ENCODE measurements around the gene GKAP1. TPM values are rescaled to one million over a fixed set of nuclear protein-coding genes. Genes with fewer than 3 reads are reported as not detected.

GKAP1 gene
- total and polyA plus RNA-seq, 9 donors = 11.9 to 23.6 (median 13.8) TPM

GRCh38 chr9:83698976-83699585 is 118.5 kb downstream of the GKAP1 start:
- no peaks in the 10 kb centered on the region for H3K27me3 ChIP-seq
- H3K9me3 ChIP-seq = no peaks in the 10 kb centered on the region
- intact Hi-C loops (cut with DNase I) = no loop called here
- H3K27ac ChIP-seq = no peak overlapping the region
- DNase-seq = no peak
- H3K36me3 ChIP-seq = no peaks in the 10 kb centered on the region
- no peak overlapping the region for H3K4me3 ChIP-seq
- H3K4me1 ChIP-seq (ENCODE audit: insufficient read depth) = peaks cover 8% of the 10 kb centered on the region
- TF ChIP-seq EP300 (IDR thresholded peaks at IDR 0.05) = no peak
- no peak for TF ChIP-seq CTCF (IDR thresholded peaks at IDR 0.05)
- no peak for TF ChIP-seq POLR2A (IDR thresholded peaks at IDR 0.05)
- 68 to 77% (median 76%) methylated on average over 4 of the region's 4 CpGs for WGBS, 3 donors

DNA sequence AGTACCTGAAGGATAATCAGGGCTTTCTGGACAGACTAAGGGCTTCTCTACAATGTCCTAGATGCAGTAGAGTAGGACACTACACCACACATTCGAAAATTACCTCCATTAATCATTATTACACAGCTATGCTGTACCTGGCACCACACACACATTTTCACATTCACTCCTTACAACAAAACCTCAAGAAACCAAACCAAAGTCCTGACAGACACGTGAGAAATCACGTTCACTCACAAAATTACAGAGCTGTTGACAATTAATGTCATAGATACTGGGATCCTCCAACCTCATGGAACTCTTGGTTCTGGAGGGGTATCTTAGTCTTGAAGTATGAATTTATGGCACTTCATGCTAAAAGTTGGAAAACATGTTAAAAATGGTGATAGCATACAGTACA is 126.1 kb downstream of the GKAP1 start:
- no peak for DNase-seq
- TF ChIP-seq POLR2A (IDR thresholded peaks at IDR 0.05) (no peak), CTCF (IDR thresholded peaks at IDR 0.05) (no peak), EP300 (IDR thresholded peaks at IDR 0.05) (no peak)
- Histone ChIP-seq H3K4me1 (ENCODE audit: insufficient read depth) (no peaks in the 10 kb centered on the region), H3K27ac (no peak overlapping the region), H3K9me3 (no peaks in the 10 kb centered on the region), H3K27me3 (no peaks in the 10 kb centered on the region), H3K4me3 (no peak overlapping the region), H3K36me3 (no peaks in the 10 kb centered on the region)
- intact Hi-C loops (cut with DNase I) = no loop called here
- WGBS, 3 donors = 76 to 88% (median 82%) methylated on average over 3 of the region's 3 CpGs

Other genes starting within 250 kb of the GKAP1 start
- gene IDNK, start 194.6 kb downstream of the GKAP1 start, total RNA-seq = 1 to 10 TPM; 1.5 to 6.8 (median 5.5) TPM
- 1 to 10 TPM; 4.9 to 9.0 TPM for gene IDNK, start 194.6 kb downstream of the GKAP1 start, polyA plus RNA-seq
- 100 to 1,000 TPM in 1 of 7 donors, 10 to 100 TPM in 6; 71.7 to 105 (median 82.3) TPM for gene UBQLN1, start 109.8 kb downstream of the GKAP1 start, total RNA-seq
- gene UBQLN1, start 109.8 kb downstream of the GKAP1 start, polyA plus RNA-seq = 10 to 100 TPM; 28.2 to 82.9 TPM
- gene KIF27, start 103.7 kb upstream of the GKAP1 start, total RNA-seq = 10 to 100 TPM in 4 of 7 donors, 1 to 10 TPM in 3; 7.4 to 16.2 (median 10.4) TPM
- 1 to 10 TPM; 1.5 to 4.3 TPM for gene KIF27, start 103.7 kb upstream of the GKAP1 start, polyA plus RNA-seq
- 100 to 1,000 TPM; 302 to 565 (median 485) TPM for gene HNRNPK, start 162.4 kb upstream of the GKAP1 start, total RNA-seq
- gene HNRNPK, start 162.4 kb upstream of the GKAP1 start, polyA plus RNA-seq = 100 to 1,000 TPM; 343 to 646 TPM
- 1 to 10 TPM; 3.7 to 8.0 (median 4.8) TPM for gene RMI1, start 163.0 kb upstream of the GKAP1 start, total RNA-seq
- gene RMI1, start 163.0 kb upstream of the GKAP1 start, polyA plus RNA-seq = 1 to 10 TPM; 3.2 to 3.4 TPM